CD4-positive, alpha-beta T cell treated with Interleukin-21 for 1 hour (primary cell): Measurements from ENCODE around the gene ETFA.

Source experiments
- DNase-seq: peaks from one replicate; pipeline ENCODE4 v3.0.0-alpha.2; 2020

The ETFA gene

DNA sequence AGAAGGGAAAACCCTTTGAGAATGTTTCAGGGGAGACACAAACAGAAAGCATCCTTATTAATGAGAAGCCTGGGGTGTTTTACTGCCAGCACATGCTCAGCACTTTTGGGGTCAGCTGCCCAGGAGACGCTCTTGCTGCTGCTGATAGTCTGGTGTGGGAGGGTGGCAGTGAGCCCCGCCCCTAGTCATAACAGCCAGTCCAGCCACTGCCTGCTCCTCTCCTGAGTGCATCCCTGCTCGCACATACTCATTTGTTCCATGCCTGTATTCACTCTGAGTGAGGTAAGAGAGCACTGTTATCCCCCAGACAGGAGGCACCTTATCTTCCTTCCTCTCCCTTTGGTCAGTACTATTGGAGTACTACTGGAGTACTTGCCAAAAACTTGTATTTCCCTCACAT, 101.3 kb downstream of the ETFA start:
- DNase-seq: no peak

DNA sequence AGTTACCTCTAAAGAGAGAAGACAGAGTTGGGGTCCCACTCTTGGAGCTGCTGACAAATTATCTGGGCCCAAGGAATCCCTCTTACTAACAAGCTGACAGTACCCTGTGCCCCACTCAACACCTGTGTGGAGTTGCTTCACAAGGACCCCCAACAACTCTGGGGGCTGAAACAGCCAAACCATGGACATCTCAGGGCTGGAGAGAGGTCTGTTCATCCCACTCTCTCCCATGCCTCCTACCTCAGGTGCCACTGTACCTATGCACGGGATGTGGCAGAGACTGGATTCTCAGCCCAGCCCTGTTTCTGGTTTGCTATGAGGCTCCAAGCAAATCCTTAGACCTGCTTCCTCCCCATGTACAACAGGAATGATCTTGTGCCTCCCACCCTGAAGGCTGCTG, 101.7 kb downstream of the ETFA start:
- DNase-seq: no peak

DNA sequence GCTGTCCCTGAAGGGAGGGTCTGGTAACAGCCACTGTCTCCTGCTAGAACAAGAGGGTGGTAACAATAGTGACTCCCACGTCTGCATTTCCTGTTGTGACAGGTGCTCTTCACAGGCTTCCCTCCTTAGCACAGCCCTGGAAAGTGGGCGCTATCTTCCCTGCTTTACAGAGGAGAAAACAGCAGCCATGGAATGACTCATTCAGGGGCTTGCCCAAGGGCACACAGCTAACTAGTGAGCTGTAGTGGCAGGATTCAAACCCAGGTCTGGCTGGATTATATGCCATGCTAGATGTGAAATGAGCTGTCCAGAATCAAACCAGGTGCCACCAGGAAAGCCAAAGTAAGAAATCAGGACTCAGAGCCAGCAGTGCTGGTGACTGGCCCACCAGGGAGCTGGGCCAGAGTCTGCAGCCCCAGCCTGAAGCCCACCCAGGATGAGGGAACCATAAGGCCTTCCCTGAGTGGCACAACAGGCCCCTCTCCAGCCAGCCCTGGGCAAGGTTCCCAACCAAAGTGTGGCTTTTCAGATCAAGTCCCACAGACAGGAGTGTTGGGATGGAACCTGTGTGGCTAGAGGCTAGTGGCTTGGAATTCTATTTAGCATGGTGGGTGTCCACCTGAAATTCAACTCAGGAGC, 102.4 kb downstream of the ETFA start:
- DNase-seq: no peak

DNA sequence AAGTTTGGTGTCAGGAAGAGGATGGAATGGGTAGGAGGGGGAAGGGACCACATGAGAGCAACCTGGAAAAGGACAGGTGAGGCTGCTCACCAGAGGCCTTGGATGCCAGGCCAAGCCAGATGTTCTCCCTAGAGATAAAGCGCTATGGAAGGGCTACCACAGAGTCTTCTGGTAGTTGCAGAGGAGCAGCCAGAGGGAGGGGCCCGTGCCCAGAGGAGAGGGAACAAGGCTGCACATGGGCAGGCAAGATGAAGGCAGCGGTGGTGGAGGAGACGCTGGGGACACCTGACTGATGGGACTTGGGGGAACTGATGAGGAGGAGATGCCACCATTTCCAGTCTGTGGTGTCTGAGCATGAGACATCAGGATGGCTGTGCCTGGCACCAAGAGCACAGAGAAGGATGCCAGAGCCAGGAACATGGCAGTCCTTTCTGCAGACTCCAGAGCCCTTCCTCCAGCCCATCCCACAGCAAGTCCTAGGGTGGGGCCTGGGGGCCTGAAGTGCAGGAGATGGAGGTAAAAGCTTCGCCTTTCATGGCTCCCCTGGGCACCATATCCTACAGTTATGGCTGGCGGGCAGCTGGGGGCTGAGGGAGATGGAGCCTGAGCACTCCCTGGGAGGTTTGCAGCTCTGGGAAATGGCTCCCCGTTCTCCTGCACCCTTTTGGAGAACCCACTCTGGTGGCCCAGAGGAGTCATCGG, 103.0 kb downstream of the ETFA start:
- no peak for DNase-seq

DNA sequence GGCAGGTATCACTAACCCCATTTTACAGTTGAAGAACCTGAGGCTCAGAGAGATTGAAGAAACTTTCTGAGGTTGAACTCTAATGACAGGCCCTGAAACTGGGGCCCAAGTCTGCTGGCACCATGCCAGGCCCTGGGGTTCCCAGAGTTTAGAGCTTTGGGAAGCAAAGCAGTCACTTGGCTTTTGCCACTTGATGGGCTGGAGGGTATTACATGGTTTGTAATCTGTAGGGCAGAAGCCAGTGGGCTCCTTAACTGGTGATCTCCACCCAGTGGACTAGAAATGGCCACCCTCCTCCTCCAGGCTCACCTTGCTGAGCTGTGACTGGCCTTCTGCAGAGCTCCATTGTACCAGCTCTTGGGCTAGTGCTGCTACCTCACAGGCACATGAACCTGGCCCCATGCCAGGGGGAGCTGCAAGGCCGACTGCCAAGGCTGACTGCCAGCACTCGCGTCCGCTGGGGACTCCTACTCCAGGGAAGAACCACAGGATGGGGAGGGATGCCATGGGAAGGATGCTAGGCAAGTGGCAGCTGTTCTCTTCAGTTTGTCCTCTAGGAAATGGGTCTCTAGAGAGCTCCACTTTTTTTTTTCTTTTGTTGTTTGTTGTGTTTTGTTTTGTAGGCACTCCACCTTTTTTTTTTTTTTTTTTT, 104.8 kb downstream of the ETFA start:
- no peak for DNase-seq

GRCh38 chr15:76204916-76205460, 106.3 kb downstream of the ETFA start:
- no peak for DNase-seq

- no peak for DNase-seq
These were observed 107.0 kb downstream of the ETFA start for GRCh38 chr15:76204109-76204845.

DNA sequence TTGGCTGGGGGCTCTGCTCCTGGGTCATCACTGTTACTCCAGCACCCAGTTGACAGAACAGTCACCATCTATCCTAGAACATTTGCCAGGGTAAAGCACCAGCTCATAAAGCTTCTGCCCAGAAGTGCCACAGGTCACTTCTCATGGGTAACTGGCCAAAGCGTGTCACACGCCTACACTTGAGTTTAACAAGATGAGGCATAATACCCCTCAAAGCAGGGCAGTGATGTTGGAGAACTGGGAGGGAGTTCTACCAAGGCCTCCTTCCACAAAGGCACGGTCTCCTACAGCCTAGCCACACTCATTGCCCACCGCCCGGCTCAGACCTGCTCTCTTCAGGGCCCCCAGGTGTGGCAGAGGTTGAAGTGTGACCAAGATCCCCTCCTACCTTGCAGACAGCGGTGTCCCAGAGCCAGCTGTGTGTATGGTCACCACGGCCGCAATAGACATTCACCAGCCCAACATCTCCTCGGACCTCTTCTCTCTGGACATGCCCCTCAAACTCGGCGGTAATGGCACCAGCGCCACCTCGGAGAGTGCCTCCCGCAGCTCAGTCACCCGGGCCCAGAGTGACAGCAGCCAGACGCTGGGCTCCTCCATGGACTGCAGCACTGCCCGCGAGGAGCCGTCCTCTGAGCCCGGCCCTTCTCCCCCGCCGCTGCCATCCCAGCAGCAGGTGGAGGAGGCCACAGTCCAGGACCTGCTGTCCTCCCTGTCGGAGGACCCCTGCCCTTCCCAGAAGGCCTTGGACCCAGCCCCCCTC, 107.7 kb downstream of the ETFA start:
- DNase-seq: no peak

GRCh38 chr15:76201536-76202255, 109.6 kb downstream of the ETFA start:
- DNase-seq: no peak

- DNase-seq: no peak
These were observed 110.6 kb downstream of the ETFA start for GRCh38 chr15:76200641-76201105.

DNA sequence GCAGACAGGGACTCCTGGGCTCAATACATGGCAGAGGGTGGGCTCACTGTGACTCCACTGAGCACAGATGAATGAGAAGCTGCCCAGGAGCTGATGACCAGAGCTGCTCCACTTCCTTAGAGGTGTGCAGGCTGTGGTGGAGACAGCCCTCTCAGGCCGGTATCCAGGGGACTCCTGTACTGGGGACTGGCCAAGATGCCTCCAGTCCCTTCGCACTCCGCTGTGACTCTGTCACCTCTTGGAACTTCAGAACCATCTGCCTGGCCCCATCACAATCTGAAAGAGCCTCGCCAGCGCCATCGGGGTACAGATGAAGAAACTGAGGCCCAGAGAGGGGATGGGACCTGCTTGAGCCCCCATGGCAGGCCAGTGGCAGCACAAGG, 111.2 kb downstream of the ETFA start:
- no peak for DNase-seq

DNA sequence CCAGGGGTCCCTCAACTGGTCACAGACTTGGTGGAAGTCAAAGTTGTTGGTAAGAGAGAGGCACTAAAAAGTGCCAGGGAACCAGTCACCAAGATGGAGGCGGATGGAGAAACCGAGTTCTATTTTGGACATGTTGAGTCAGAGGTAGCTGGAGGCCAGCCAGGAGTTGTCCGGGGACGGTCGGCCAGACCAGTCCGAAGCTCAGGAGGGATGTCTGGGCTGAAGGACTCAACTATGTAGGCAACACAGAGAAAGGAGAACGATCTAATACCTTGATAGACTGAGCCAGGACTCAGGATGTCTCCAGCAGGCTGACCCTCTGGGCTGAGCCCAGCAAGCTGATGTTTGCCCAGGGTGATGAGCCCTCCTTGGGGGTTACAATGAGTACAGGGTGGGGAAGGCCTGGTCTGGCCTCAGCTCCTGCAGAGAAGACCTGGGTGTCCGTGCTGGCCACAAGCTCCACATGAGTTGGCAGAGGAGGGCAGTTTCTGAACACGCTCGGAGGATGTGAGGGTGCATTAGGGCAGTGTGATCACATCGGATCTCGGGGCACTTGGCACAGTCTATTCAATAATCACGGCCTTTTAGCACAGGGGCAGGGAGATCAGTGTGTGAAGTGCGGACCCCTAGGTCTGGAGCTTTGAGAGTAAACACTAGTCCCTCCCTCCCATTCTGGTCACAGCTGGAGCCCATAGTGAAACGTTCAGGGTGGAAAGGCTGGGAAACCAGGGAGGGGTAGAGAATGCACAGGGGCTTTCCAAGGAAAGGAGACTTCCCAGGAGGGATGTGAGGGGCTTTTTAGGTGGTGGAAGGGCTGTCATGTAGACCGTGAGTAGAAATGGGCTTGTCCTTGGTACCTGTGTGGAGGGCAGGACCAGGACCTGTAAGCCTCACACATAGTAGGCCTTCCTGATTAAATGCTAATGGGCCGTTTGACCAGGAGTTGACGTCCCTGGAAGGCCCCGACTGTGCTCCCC, 111.9 kb downstream of the ETFA start:
- no peak for DNase-seq

DNA sequence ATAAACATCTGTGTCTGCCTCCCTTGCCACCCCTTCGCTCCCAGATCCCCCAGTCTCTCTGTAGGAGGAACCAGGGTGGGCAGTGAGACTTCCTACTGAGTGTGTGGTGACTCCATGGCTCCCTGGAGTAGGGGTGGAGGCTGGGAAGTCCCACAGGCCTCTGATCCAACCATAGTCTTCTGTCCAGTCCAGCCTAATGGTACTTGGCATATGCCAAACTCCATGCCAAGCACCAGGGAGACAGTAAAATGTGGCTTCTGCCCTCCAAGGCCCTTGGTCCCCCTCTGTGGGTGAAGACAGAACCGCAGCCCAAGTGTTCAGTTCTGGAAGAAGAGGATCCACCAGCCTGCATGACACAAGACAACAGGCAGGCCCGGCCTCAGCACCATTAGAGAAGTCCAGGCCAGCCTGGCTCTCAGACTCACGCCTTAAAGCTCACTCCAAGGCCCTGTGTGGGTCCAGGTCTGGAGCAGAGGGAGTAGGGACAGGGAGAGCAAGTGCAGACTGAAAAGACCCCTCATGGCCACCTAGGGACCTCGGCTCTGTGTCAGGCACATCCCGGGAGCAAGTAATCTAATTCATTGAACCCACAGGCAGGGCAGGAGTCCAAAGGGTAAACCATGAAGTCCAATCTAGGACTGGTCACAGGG, 112.7 kb downstream of the ETFA start:
- no peak for DNase-seq

- DNase-seq: no peak
These were observed 113.4 kb downstream of the ETFA start for GRCh38 chr15:76197703-76198455.

- no peak for DNase-seq
These were observed 114.7 kb downstream of the ETFA start for GRCh38 chr15:76196269-76197231.

DNA sequence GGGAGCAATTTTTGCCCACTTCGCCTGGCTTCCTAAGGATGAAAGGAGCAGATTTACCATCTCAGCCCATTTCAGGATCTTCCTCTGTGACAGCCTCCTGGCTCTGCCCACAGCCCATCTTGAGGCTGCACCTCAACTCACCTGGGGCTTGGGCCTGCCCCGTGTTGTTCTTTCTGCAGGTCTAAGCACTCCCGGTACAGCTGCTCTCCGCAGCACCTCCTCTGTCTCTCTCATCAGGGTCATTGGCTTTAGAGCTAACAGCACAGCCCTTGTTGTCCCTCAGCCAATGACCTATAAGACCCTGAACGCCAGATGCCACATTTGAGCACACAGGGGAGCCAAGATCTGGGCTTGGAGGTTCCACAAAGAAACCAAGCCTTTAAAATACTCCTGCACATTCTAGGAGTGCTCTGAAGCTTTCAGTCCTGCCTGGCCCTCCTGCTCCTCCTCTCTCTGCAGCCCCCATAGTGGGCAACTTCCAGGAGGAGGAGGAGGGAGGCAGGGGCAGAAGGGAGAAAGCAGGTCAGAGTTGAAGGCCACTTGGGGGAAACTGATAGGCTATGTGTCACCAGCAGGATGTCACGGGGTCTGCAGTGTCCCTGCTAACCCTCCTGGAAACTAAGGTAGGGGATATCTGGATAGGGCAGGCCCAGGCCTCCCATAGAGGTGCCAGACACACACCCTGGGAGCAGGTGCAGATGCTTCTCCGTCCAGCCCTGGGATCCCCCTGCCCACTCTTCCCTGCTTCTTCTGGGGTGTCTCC, 115.6 kb downstream of the ETFA start:
- no peak for DNase-seq

DNA sequence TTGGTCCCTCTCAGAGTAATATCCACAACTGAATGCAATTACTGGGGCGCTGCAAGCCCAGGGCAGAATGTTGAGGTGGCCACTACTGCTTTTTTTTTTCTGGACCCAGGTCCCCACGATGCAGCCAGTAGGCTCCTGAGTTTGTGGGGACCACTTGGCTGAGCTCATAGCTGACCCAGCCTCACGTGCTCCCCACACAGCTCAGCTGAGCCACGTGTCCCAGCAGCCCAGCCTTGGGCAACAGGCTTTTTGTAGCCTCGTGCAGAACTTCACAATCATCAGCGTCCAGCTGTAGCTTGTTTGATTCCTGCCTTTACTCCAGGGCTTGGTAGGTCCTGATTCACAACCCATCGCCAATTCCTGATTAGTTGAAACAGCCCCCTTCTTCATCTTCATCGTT, 117.3 kb downstream of the ETFA start:
- no peak for DNase-seq
